Adipocyte (in vitro differentiated cells): ENCODE results near the gene RANBP9.

Experiments
- DNase-seq: peaks from one replicate; pipeline ENCODE4 v3.0.0-alpha.2; 2015; ENCODE audit warnings: low read depth
- H3K27me3 ChIP-seq: replicated peaks from 2 replicates; pipeline ENCODE4 v1.7.0; 2013; ENCODE audit warnings: mild to moderate bottlenecking, low read length, moderate library complexity; ENCODE audit not compliant: control insufficient read depth, insufficient read depth
- H3K36me3 ChIP-seq: 2 replicates; pipeline ENCODE4 v1.7.0; 2013; ENCODE audit warnings: low read length, mild to moderate bottlenecking, moderate library complexity; ENCODE audit not compliant: control insufficient read depth, insufficient read depth, severe bottlenecking
- H3K4me1 ChIP-seq: 2 replicates; pipeline ENCODE4 v1.7.0; 2013; ENCODE audit warnings: mild to moderate bottlenecking, low read length, moderate library complexity; ENCODE audit not compliant: control insufficient read depth, insufficient read depth
- H3K4me3 ChIP-seq: 2 replicates; pipeline ENCODE4 v1.7.0; 2013; ENCODE audit warnings: mild to moderate bottlenecking, low read length, moderate library complexity
- H3K9ac ChIP-seq: 2 replicates; pipeline ENCODE4 v1.7.0; 2013; ENCODE audit warnings: mild to moderate bottlenecking, low read length, moderate library complexity
- H3K9me3 ChIP-seq: 2 replicates; pipeline ENCODE4 v1.7.0; 2013; ENCODE audit warnings: mild to moderate bottlenecking, low read length, moderate library complexity; ENCODE audit not compliant: control insufficient read depth

Gene RANBP9

DNA sequence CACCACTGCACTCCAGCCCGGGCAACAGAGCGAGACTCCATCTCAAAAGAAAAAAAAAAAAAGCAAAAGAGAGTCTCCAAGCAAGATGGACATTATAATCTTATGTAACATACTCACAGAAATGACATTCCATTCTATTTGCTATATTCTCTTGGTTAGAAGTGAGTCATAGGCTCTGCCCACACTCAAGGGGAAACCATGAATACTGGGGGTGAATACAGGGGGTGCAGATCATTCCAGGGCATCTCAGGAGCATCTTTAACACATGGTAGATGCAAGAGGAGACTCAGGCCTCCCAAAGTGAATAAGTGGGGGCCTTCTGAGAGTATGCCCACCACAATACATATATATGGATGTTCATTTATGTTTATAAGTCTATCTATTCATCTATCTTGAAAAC, 18.3 kb upstream of the RANBP9 start:
- H3K9me3 ChIP-seq, result no peaks in the 10 kb centered on the region
- H3K36me3 ChIP-seq, result no peaks in the 10 kb centered on the region
- no peak overlapping the region for H3K4me3 ChIP-seq

DNA sequence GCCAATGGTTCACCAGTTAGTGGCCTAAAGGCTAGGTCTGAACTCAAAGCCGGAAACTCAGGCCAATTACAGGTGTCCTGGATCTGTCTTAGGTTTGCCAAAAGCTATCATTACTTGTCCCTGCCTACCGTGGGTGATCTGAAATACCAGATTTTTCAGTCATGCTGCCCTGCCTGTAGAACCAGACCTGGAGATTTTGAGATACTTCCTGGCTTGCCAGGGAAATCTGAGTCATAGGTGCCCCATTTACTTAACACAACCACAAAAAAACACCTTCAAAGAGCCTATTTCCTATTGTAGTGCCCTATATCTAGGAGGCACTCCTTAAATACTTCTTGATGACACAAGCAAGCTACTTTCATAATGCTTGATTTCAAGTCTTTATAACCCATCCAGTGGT, 13.9 kb upstream of the RANBP9 start:
- H3K4me1 ChIP-seq, result peaks cover 3% of the 10 kb centered on the region
- no peak for DNase-seq
- no peaks in the 10 kb centered on the region for H3K36me3 ChIP-seq
- no peaks in the 10 kb centered on the region for H3K9me3 ChIP-seq
- H3K9ac ChIP-seq, result no peak overlapping the region
- no peaks in the 10 kb centered on the region for H3K27me3 ChIP-seq
- H3K4me3 ChIP-seq, result no peak overlapping the region

More for the DNA sequence above, 18.3 kb upstream of the RANBP9 start:
- Histone ChIP-seq H3K27me3 (no peaks in the 10 kb centered on the region), H3K9ac (no peak overlapping the region), H3K4me1 (peaks cover 24% of the 10 kb centered on the region)
- DNase-seq, result peak; percentile 46

DNA sequence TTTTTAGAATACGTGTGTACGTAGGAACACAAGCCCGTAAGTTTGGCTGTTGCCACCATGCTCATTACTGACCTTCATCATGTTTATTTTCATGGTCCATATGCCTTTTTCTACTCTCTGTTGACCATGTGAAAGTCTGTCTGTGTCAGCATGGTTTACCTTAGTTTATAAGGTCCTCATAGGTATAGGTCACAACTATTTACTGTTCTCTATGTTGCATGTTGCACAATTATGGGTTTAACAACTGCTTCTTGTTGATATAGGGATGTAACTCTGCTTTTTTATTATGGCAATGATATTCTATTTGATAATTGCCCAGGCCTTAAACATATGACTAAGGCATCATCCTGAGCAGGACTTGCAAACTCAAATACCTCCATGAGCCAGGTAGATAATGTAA, 13.4 kb upstream of the RANBP9 start:
- Histone ChIP-seq H3K4me3 (no peak overlapping the region), H3K4me1 (peaks cover 3% of the 10 kb centered on the region), H3K9me3 (no peaks in the 10 kb centered on the region), H3K9ac (no peak overlapping the region), H3K36me3 (no peaks in the 10 kb centered on the region), H3K27me3 (no peaks in the 10 kb centered on the region)
- DNase-seq, result no peak

DNA sequence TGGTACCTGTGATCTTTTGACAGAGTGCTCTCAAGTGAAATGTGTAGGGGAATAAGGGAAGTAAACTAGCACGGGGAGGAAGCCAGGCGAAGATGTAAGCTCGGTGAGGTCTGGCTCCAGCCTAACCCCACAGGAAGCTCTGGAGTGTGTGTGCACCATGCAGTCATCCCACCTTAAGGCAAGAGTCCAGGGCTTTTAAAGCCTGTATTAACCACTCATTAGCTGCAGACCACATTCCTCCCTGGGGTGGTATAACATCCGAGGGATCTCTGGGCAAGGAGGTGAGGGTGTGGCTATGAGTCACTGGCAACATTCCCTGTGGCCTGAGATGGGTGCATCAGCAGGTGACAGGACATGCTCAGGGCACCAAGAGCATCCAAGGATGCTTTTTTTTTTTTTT, 12.5 kb upstream of the RANBP9 start:
- H3K4me1 ChIP-seq, result no peaks in the 10 kb centered on the region
- H3K4me3 ChIP-seq, result no peak overlapping the region
- H3K9ac ChIP-seq, result no peak overlapping the region
- H3K9me3 ChIP-seq, result no peaks in the 10 kb centered on the region
- DNase-seq, result no peak
- H3K27me3 ChIP-seq, result no peaks in the 10 kb centered on the region
- H3K36me3 ChIP-seq, result no peaks in the 10 kb centered on the region

DNA sequence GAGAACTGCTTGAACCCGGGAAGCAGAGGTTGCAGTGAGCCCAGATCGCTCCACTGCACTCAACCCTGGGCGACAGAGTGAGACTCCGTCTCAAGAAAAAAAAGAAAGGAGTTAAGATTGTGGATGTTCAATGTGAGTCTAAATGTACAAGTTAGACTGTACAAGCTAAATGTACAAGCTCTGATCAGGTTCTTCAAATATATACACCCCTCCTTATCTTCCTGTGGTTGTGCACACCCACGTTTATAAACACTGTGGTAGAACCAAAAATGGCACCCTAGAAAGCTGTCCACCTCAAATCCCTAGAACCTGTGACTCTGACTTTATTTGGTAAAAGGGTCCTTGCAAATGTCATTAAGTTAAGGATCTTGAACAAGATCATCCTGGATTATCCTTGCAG, 11.2 kb upstream of the RANBP9 start:
- H3K4me3 ChIP-seq, result no peak overlapping the region
- H3K9ac ChIP-seq, result no peak overlapping the region
- H3K4me1 ChIP-seq, result no peaks in the 10 kb centered on the region
- DNase-seq, result no peak
- H3K27me3 ChIP-seq, result no peaks in the 10 kb centered on the region
- no peaks in the 10 kb centered on the region for H3K36me3 ChIP-seq
- H3K9me3 ChIP-seq, result no peaks in the 10 kb centered on the region

DNA sequence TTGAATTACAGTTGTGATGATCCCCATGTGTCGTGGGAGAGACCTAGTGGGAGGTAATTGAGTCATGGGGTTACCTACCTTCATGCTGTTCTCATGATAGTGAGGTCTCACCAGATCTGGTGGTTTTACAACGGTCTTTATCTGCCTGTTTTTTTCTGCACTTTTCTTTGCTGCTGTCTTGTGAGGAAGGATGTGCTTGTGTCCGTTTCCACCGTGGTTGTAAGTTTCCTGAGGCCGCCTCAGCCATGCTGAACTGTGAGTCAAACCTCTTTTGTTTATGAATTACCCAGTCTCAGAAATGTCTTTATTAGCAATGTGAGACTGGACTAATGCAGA, 6.5 kb upstream of the RANBP9 start:
- Histone ChIP-seq H3K9ac (no peak overlapping the region), H3K36me3 (no peaks in the 10 kb centered on the region), H3K4me3 (no peak overlapping the region), H3K27me3 (no peaks in the 10 kb centered on the region), H3K9me3 (no peaks in the 10 kb centered on the region), H3K4me1 (peaks cover 1% of the 10 kb centered on the region)
- no peak for DNase-seq

DNA sequence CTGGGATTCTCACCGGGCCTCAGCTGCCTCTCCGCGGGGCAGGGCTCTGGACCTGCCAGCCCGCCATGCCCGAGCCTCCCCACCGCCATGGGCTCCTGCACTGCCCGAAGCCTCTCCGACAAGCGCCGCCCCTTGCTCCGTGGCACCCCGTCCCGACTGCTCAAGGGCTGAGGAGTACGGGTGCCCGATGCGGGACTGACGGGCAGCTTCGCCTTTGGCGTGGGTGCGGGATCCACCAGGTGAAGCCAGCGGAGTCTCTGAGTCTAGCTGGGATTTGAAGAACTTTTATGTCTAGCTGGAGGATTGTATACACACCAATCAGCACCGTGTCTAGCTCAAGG, 5.3 kb upstream of the RANBP9 start:
- H3K9ac ChIP-seq, result no peak overlapping the region
- no peaks in the 10 kb centered on the region for H3K27me3 ChIP-seq
- peaks cover 10% of the 10 kb centered on the region for H3K4me1 ChIP-seq
- H3K36me3 ChIP-seq, result no peaks in the 10 kb centered on the region
- no peaks in the 10 kb centered on the region for H3K9me3 ChIP-seq
- H3K4me3 ChIP-seq, result no peak overlapping the region
- DNase-seq, result no peak

DNA sequence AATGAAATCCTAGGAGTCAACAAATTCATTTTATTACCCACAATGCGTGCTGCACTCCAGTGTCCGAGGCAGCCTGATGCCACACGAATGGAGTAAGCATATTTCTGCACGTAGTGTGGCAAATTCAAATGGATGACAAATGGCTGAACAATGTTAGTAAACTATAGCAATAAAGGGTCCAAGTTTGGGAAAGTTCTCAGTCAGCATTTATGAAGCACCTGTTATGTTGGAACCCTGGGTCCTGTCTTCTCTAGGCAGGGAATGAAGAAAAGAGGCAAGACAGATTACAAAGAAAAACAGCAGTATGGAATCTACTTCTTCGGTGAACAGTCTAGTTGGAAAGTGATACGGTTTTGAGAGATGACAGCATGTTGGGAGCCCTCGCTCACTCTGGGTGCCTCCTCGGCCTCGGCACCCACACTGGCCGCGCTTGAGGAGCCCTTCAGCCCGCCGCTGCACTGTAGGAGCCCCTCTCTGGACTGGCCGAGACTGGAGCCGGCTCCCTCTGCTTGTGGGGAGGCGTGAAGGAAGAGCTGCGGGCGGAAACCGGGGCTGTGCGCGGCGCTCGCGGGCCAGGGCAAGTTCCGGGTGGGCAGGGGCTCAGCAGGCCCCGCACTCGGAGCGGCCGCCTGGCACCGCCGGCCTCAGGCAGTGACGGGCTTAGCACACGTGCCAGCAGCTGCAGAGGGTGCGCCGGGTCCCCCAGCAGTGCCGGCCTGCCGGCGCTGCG, 4.8 kb upstream of the RANBP9 start:
- H3K9me3 ChIP-seq, result no peaks in the 10 kb centered on the region
- H3K36me3 ChIP-seq, result no peaks in the 10 kb centered on the region
- no peak overlapping the region for H3K4me3 ChIP-seq
- H3K27me3 ChIP-seq, result no peaks in the 10 kb centered on the region
- peaks cover 10% of the 10 kb centered on the region for H3K4me1 ChIP-seq
- no peak for DNase-seq
- no peak overlapping the region for H3K9ac ChIP-seq

DNA sequence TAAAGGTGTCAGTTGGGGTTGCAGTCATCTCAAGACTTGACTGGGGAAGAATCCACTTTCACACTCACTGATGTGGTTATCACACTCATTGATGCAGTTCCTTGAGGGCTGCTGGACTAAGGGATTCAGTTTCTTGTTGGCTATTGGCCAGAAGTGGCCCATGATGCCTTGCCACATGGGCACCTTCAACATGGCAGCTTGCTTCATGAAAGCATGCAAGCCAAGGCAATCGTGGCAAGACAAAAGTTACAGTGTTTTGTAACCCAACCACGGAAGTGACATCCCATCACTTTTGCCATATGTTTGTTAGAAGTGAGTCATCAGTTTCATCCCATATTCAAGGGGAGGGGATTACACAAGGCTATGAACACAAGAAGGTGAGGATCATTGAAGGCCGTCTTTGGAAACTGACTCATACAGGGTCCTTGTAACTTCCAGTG, 3.8 kb upstream of the RANBP9 start:
- H3K9me3 ChIP-seq, result no peaks in the 10 kb centered on the region
- H3K27me3 ChIP-seq, result no peaks in the 10 kb centered on the region
- H3K4me1 ChIP-seq, result peaks cover 10% of the 10 kb centered on the region
- no peak overlapping the region for H3K9ac ChIP-seq
- no peak overlapping the region for H3K4me3 ChIP-seq
- DNase-seq, result no peak
- H3K36me3 ChIP-seq, result no peaks in the 10 kb centered on the region

DNA sequence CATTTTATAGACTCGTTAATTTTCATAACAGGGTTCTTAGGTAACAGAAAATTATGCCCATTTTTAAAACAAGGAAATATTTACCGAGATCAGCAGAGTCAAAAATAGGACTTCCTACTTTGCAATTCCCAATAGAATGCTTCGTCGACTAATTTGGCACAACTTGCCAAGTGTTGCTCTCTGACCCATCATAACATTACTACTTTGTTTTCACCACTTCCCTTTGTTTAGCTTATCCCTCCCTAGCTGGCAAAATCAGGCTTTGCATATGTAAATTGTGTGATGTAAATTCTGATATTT, 914 bp upstream of the RANBP9 start:
- H3K36me3 ChIP-seq, result no peaks in the 10 kb centered on the region
- H3K27me3 ChIP-seq, result no peaks in the 10 kb centered on the region
- H3K4me1 ChIP-seq, result peaks cover 20% of the 10 kb centered on the region
- H3K9me3 ChIP-seq, result no peaks in the 10 kb centered on the region
- DNase-seq, result no peak
- peak overlapping the region; percentile 89 for H3K4me3 ChIP-seq
- peak overlapping the region; percentile 96 for H3K9ac ChIP-seq

DNA sequence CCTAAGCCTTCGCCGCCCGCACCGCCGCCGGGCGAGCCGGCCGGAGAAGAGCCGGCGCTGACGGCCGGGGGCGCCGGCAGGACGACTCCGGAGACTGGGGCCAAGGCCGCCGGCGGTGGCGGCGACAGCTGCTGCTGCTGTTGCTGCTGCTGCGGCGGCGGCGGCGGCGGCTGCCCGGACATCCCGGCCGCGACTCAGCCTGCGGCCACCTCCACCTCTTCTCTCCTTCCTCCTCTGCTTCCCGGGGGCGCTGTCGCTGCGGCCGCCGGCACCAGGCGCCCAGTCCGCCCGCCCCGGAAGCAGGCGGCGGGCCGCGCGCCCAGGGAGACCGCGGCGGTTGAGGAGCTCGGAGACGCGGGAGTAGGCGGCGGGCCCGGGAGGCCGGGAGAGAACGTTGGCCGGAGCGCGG, 307 bp downstream of the RANBP9 start:
- Histone ChIP-seq H3K9me3 (no peaks in the 10 kb centered on the region), H3K9ac (peak overlapping the region; percentile 92), H3K27me3 (no peaks in the 10 kb centered on the region), H3K4me3 (peak overlapping the region; percentile 94), H3K36me3 (no peaks in the 10 kb centered on the region), H3K4me1 (peaks cover 23% of the 10 kb centered on the region)
- DNase-seq, result no peak

DNA sequence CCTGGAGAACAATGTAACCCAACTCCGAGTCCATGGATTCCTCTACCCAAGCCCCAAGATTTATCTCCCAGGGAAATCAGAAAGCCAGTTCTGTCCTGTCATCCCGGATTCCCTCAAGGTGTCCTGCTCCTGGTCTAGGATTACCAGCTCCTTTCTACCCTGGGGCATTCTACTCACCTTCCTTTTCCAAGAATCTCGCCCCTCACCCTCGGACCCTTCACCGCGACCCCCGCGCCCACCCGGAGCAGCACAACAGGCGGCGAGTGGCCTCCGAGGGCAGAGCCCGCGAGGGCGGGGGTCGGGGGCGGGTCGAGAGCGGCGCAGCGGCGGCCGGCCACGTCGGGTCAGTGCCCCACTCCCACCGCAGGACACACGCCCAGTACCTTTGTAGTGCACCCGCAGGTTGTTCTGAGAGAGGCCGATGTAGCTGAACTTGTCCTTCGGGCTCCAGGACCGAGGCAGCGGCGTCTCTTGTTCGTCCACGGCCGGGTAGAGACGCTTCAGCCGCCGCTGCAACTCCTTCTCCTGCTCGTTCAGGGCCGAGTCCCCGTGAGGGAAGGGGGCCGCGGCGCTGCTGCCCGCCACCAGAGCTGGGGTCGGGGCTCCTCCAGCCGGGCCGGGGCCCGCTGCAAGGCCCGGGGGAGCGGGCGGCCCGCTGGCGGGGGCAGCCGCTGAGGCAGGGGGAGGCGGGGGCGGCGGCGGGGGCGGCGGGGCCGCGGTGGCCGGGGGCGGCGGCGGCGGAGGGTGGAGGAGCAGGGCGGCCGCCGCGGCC, 897 bp downstream of the RANBP9 start:
- peaks cover 23% of the 10 kb centered on the region for H3K4me1 ChIP-seq
- H3K27me3 ChIP-seq, result no peaks in the 10 kb centered on the region
- H3K9ac ChIP-seq, result peak overlapping the region; percentile 92
- H3K36me3 ChIP-seq, result no peaks in the 10 kb centered on the region
- H3K9me3 ChIP-seq, result no peaks in the 10 kb centered on the region
- DNase-seq, result peak; percentile 58
- peak overlapping the region; percentile 94 for H3K4me3 ChIP-seq
